ENCODE data around the gene DDX11. TPM values are rescaled to one million over a fixed set of nuclear protein-coding genes. Genes with fewer than 3 reads are reported as not detected.
"Not testable (repeated sequence)": the region's sequence is repeated elsewhere in the genome, so short reads cannot be mapped to it uniquely, and the experiment has no call there.

The DDX11 gene
- total and polyA plus RNA-seq, 2 of the 4 experiments (the other 2 are of a cell fraction) = 10.8 to 17.6 TPM

DNA sequence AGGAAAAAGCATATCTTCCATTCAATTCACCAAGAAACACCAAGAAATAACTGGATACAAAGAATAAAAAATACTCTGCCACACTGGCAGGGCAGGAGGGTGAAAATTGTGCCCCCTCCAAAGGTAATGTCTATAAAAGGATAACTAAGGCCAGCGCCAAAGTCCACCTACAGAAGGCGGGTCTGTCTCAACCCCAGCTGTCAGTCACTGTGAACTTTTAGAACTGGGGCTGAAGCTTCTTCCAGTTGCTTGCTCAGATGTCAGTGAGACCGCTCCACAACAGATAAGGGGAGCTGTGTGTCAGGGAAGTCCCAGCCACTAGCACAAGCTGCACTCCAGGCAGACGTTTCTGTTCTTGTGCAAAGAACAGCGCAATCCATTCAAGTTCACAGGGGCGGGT lies 36.1 kb downstream of the DDX11 start:
- H3K27me3 ChIP-seq (ENCODE audit: control insufficient read depth, insufficient read depth, low read length); H2AK5ac ChIP-seq (ENCODE audit: low read depth, low read length); H3K18ac ChIP-seq (ENCODE audit: low read depth, low read length); H3K4ac ChIP-seq (ENCODE audit: low read depth, low read length); H3K9ac ChIP-seq (ENCODE audit: low read depth, low read length); H3K4me1 ChIP-seq (ENCODE audit: control insufficient read depth, insufficient read depth, low read length); H4K5ac ChIP-seq (ENCODE audit: low read depth, low read length); H3K23ac ChIP-seq (ENCODE audit: low read depth, low read length); H3K27ac ChIP-seq (ENCODE audit: insufficient read depth, low read length); H2BK15ac ChIP-seq (ENCODE audit: low read depth, low read length); dilution Hi-C loops (cut with HindIII; ENCODE audit: low sequenced_read_pairs, unreplicated experiment); POLR2A ChIA-PET (ENCODE audit: unreplicated experiment); H3K9me3 ChIP-seq (ENCODE audit: control insufficient read depth, insufficient read depth, low read length); H3K4me2 ChIP-seq (ENCODE audit: low read depth, low read length); H2BK20ac ChIP-seq (ENCODE audit: low read depth, low read length); H4K91ac ChIP-seq (ENCODE audit: insufficient read depth, low read depth, low read length); in situ Hi-C loops (cut with MboI; ENCODE audit: low sequenced_read_pairs); ATAC-seq (ENCODE audit: low read depth); DNase-seq; H2AFZ ChIP-seq (replicated peaks; ENCODE audit: low read length, poor library complexity); H3K14ac ChIP-seq (replicated peaks; ENCODE audit: low read depth, low read length); H2BK120ac ChIP-seq (ENCODE audit: low read depth, low read length); BruUV-seq (replicated peaks); H4K8ac ChIP-seq (ENCODE audit: low read depth in 2 of 2, low read length in 2 of 2); H3K79me1 ChIP-seq (ENCODE audit: low read depth in 1 of 2, low read length in 2 of 2); H3K56ac ChIP-seq (ENCODE audit: extremely low read depth, insufficient read depth, low read length); intact Hi-C loops (cut with micrococcal nuclease); H3K4me3 ChIP-seq (ENCODE audit: insufficient read depth, low read depth, low read length); H4K20me1 ChIP-seq (ENCODE audit: insufficient read depth, low read length); H3K9me1 ChIP-seq (ENCODE audit: insufficient read depth, low read length); CTCF ChIA-PET; H3K36me3 ChIP-seq (ENCODE audit: control insufficient read depth, insufficient read depth, low read length); H2BK5ac ChIP-seq (ENCODE audit: low read depth, low read length, poor library complexity, severe bottlenecking); H2AK9ac ChIP-seq (replicated peaks; ENCODE audit: low read depth, low read length, poor library complexity): not testable (repeated sequence)
- 20% methylated on average over 1 of the region's 6 CpGs; no CpG with 5 or more reads in 1 of the 2 experiments for WGBS, 2 experiments (ENCODE audit: extremely low coverage in 2 of 2, insufficient read length in 1 of 2)

DNA sequence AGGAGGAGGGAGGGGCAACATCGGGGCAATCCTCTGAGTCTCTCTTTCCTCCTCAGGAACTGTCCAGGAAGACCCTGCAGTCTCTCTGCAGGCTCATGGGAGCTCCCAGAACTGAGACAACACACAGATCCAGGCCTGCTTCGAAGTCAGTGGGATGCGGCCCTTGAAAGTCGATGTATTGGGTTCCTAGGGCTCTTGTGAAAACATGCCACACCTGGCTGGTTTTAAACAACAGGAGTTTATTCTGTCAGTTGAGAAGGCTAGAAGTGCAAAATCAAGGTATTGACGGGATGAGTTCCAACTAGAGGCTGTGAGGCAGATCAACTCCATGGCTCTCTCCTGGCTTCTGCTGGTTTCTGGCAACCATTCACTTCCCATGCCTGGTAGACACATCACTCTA lies 36.6 kb downstream of the DDX11 start:
- H3K9me3 ChIP-seq (ENCODE audit: control insufficient read depth, insufficient read depth, low read length); H2AFZ ChIP-seq (replicated peaks; ENCODE audit: low read length, poor library complexity); H4K5ac ChIP-seq (ENCODE audit: low read depth, low read length); H3K4me1 ChIP-seq (ENCODE audit: control insufficient read depth, insufficient read depth, low read length); DNase-seq; POLR2A ChIA-PET (ENCODE audit: unreplicated experiment); CTCF ChIA-PET; H3K23ac ChIP-seq (ENCODE audit: low read depth, low read length); H4K20me1 ChIP-seq (ENCODE audit: insufficient read depth, low read length); in situ Hi-C loops (cut with MboI; ENCODE audit: low sequenced_read_pairs); H3K9me1 ChIP-seq (ENCODE audit: insufficient read depth, low read length); H2BK20ac ChIP-seq (ENCODE audit: low read depth, low read length); H3K4me3 ChIP-seq (ENCODE audit: insufficient read depth, low read depth, low read length); H2AK5ac ChIP-seq (ENCODE audit: low read depth, low read length); H4K91ac ChIP-seq (ENCODE audit: insufficient read depth, low read depth, low read length); H2BK15ac ChIP-seq (ENCODE audit: low read depth, low read length); dilution Hi-C loops (cut with HindIII; ENCODE audit: low sequenced_read_pairs, unreplicated experiment); H3K18ac ChIP-seq (ENCODE audit: low read depth, low read length); H2BK5ac ChIP-seq (ENCODE audit: low read depth, low read length, poor library complexity, severe bottlenecking); H3K4me2 ChIP-seq (ENCODE audit: low read depth, low read length); H3K56ac ChIP-seq (ENCODE audit: extremely low read depth, insufficient read depth, low read length); H2AK9ac ChIP-seq (replicated peaks; ENCODE audit: low read depth, low read length, poor library complexity); intact Hi-C loops (cut with micrococcal nuclease); H3K9ac ChIP-seq (ENCODE audit: low read depth, low read length); H3K4ac ChIP-seq (ENCODE audit: low read depth, low read length); ATAC-seq (ENCODE audit: low read depth); H3K79me1 ChIP-seq (ENCODE audit: low read depth in 1 of 2, low read length in 2 of 2); H4K8ac ChIP-seq (ENCODE audit: low read depth in 2 of 2, low read length in 2 of 2); H3K14ac ChIP-seq (replicated peaks; ENCODE audit: low read depth, low read length); H3K27me3 ChIP-seq (ENCODE audit: control insufficient read depth, insufficient read depth, low read length); H3K36me3 ChIP-seq (ENCODE audit: control insufficient read depth, insufficient read depth, low read length); BruUV-seq (replicated peaks); H3K27ac ChIP-seq (ENCODE audit: insufficient read depth, low read length); H2BK120ac ChIP-seq (ENCODE audit: low read depth, low read length): not testable (repeated sequence)
- WGBS, 2 experiments (ENCODE audit: extremely low coverage in 2 of 2, insufficient read length in 1 of 2) = no CpG with 5 or more reads among the region's 5 CpGs

All from IMR-90 (cell line).